ENCODE results near the gene ADGB. TPM values are rescaled to one million over a fixed set of nuclear protein-coding genes. Genes with fewer than 3 reads are reported as not detected.

The ADGB gene
- total and polyA plus RNA-seq, 2 of the 13 experiments (the other 11 are each of a cell fraction or from before 2014, with no cell fraction given): not detected

DNA sequence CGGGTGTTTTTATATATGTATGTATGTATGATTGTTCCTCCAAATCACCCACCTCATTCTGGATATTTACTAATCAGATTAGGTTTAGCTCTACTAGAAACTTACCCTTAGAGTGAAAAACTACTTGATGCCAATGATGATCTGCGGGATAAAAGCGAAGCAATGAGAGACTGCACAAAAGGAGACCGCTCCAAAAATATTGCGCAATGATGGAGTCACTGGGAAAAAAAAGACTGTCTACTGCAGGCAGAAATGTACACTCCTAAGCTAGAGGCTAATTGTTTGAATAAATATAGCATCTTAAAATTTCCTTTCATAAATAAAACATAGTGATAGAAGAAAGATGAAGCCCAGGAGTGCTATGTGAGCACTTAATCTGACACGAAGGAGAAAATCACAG, 47.9 kb upstream of the ADGB start:
- peaks cover 24% of the 10 kb centered on the region for H3K79me2 ChIP-seq (ENCODE audit: insufficient read depth, low read length)
- H3K9me3 ChIP-seq (ENCODE audit: low read length): no peaks in the 10 kb centered on the region
- in situ Hi-C loops (cut with HindIII; ENCODE audit: extremely low pct_ligation_motif_present, low pct_unique_long_range_greater_than_20kb): no loop called here
- H4K20me1 ChIP-seq (ENCODE audit: insufficient read depth, low read length): 0 out of 2 replicates have a peak, but pooled peaks cover 3% of the 10 kb centered on the region
- intact Hi-C loops (cut with micrococcal nuclease; ENCODE audit: unreplicated experiment): no loop called here
- H3K27me3 ChIP-seq (ENCODE audit: control insufficient read depth in 1 of 2, insufficient read depth in 2 of 2, low read length in 2 of 2): no peaks in the 10 kb centered on the region
- no peak for FAIRE-seq
- no peak overlapping the region for H3K4me3 ChIP-seq (replicated peaks in 1 of 3; ENCODE audit: insufficient read depth in 1 of 3, low read depth in 2 of 3, low read length in 3 of 3)
- TF ChIP-seq, protein P1, sequence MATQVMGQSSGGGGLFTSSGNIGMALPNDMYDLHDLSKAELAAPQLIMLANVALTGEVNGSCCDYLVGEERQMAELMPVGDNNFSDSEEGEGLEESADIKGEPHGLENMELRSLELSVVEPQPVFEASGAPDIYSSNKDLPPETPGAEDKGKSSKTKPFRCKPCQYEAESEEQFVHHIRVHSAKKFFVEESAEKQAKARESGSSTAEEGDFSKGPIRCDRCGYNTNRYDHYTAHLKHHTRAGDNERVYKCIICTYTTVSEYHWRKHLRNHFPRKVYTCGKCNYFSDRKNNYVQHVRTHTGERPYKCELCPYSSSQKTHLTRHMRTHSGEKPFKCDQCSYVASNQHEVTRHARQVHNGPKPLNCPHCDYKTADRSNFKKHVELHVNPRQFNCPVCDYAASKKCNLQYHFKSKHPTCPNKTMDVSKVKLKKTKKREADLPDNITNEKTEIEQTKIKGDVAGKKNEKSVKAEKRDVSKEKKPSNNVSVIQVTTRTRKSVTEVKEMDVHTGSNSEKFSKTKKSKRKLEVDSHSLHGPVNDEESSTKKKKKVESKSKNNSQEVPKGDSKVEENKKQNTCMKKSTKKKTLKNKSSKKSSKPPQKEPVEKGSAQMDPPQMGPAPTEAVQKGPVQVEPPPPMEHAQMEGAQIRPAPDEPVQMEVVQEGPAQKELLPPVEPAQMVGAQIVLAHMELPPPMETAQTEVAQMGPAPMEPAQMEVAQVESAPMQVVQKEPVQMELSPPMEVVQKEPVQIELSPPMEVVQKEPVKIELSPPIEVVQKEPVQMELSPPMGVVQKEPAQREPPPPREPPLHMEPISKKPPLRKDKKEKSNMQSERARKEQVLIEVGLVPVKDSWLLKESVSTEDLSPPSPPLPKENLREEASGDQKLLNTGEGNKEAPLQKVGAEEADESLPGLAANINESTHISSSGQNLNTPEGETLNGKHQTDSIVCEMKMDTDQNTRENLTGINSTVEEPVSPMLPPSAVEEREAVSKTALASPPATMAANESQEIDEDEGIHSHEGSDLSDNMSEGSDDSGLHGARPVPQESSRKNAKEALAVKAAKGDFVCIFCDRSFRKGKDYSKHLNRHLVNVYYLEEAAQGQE (IDR thresholded peaks at IDR 0.05; ENCODE audit: borderline replicate concordance in 1 of 2, low read depth in 1 of 2, low read length in 2 of 2): no peak
- TF ChIP-seq CEBPG (CRISPR knock-in tag; IDR thresholded peaks at IDR 0.05): peak; percentile 88
- peak; percentile 98 for TF ChIP-seq CEBPB (IDR thresholded peaks at IDR 0.05; ENCODE audit: borderline replicate concordance, low read depth, low read length)
- CTCF ChIA-PET (ENCODE audit: low intra/inter-chr PET ratio, low total read pairs): no interaction called here
- DNase-seq (ENCODE audit: low spot score): no peak
- H2AFZ ChIP-seq (ENCODE audit: low read length): no peak overlapping the region
- H3K9ac ChIP-seq (ENCODE audit: insufficient read depth, low read depth, low read length): no peak overlapping the region
- POLR2A ChIA-PET: no interaction called here
- no peak overlapping the region for H3K4me2 ChIP-seq (ENCODE audit: low read depth, low read length)
- H3K36me3 ChIP-seq (replicated peaks in 1 of 2; ENCODE audit: control insufficient read depth in 1 of 2, insufficient read depth in 2 of 2, low read length in 2 of 2): peaks cover 10 to 43% of the 10 kb centered on the region in 2 experiments
- no peak overlapping the region for H3K27ac ChIP-seq (ENCODE audit: extremely low read length, insufficient read depth, low read length)
- WGBS (ENCODE audit: low lambda C conversion rate): 98% methylated on average over 6 of the region's 6 CpGs
- peaks cover 17% of the 10 kb centered on the region for H3K4me1 ChIP-seq (ENCODE audit: insufficient read depth, low read length)
- no peak for ATAC-seq
- BruUV-seq (replicated peaks): no TSS peak

GRCh38 chr6:146551545-146551944, 47.2 kb upstream of the ADGB start:
- BruUV-seq (replicated peaks): no TSS peak
- 91% methylated on average over 7 of the region's 7 CpGs for WGBS (ENCODE audit: low lambda C conversion rate)
- Histone ChIP-seq H3K4me2 (ENCODE audit: low read depth, low read length) (no peak overlapping the region), H3K4me3 (replicated peaks in 1 of 3; ENCODE audit: insufficient read depth in 1 of 3, low read depth in 2 of 3, low read length in 3 of 3) (no peak overlapping the region), H3K27ac (ENCODE audit: extremely low read length, insufficient read depth, low read length) (no peak overlapping the region), H3K4me1 (ENCODE audit: insufficient read depth, low read length) (peaks cover 11% of the 10 kb centered on the region), H4K20me1 (ENCODE audit: insufficient read depth, low read length) (0 out of 2 replicates have a peak, but pooled peaks cover 3% of the 10 kb centered on the region), H3K9ac (ENCODE audit: insufficient read depth, low read depth, low read length) (no peak overlapping the region), H3K36me3 (replicated peaks in 1 of 2; ENCODE audit: control insufficient read depth in 1 of 2, insufficient read depth in 2 of 2, low read length in 2 of 2) (peaks cover 10 to 43% of the 10 kb centered on the region in 2 experiments), H3K27me3 (ENCODE audit: control insufficient read depth in 1 of 2, insufficient read depth in 2 of 2, low read length in 2 of 2) (no peaks in the 10 kb centered on the region), H3K9me3 (ENCODE audit: low read length) (no peaks in the 10 kb centered on the region), H2AFZ (ENCODE audit: low read length) (no peak overlapping the region), H3K79me2 (ENCODE audit: insufficient read depth, low read length) (peaks cover 18% of the 10 kb centered on the region)
- ChIA-PET CTCF (ENCODE audit: low intra/inter-chr PET ratio, low total read pairs) (no interaction called here), POLR2A (no interaction called here)
- in situ Hi-C loops (cut with HindIII; ENCODE audit: extremely low pct_ligation_motif_present, low pct_unique_long_range_greater_than_20kb): no loop called here
- intact Hi-C loops (cut with micrococcal nuclease; ENCODE audit: unreplicated experiment): no loop called here
- ATAC-seq (no peak), DNase-seq (ENCODE audit: low spot score) (no peak), FAIRE-seq (no peak)
- no peak for TF ChIP-seq ZSCAN9 (CRISPR knock-in tag; IDR thresholded peaks at IDR 0.05; ENCODE audit: borderline replicate concordance)
- TF ChIP-seq MAZ (IDR thresholded peaks at IDR 0.05; ENCODE audit: borderline replicate concordance, low read depth, low read length): no peak
- TF ChIP-seq MAZ (CRISPR knock-in tag; IDR thresholded peaks at IDR 0.05; ENCODE audit: low read depth): no peak
- no peak for TF ChIP-seq ZNF577 (CRISPR knock-in tag; IDR thresholded peaks at IDR 0.05; ENCODE audit: borderline replicate concordance, low read depth)
- no peak for TF ChIP-seq ZNF10 (CRISPR knock-in tag; IDR thresholded peaks at IDR 0.05; ENCODE audit: borderline replicate concordance, low read depth)
- no peak for TF ChIP-seq KLF16 (CRISPR knock-in tag; IDR thresholded peaks at IDR 0.05)
- no peak for TF ChIP-seq AHR (CRISPR knock-in tag; IDR thresholded peaks at IDR 0.05)
- no peak for TF ChIP-seq SMAD9 (CRISPR knock-in tag; IDR thresholded peaks at IDR 0.05)
- no peak for TF ChIP-seq HIC2 (CRISPR knock-in tag; IDR thresholded peaks at IDR 0.05; ENCODE audit: low read depth)

All from HepG2 (cell line).